Measurements from ENCODE around the gene ZDHHC11B.
"Not testable (repeated sequence)": the region's sequence is repeated elsewhere in the genome, so short reads cannot be mapped to it uniquely, and the experiment has no call there.

GRCh38 chr5:787857-788233, 3.3 kb upstream of the ZDHHC11B start:
- not testable (repeated sequence) for TF ChIP-seq POLR2AphosphoS5 (IDR thresholded peaks at IDR 0.05); EP300 (conservative IDR thresholded peaks at IDR 0.05; ENCODE audit: poor library complexity, severe bottlenecking); RAD21 (conservative IDR thresholded peaks at IDR 0.05); EZH2 (IDR thresholded peaks at IDR 0.05; ENCODE audit: borderline replicate concordance, insufficient read depth, low read length, poor library complexity, severe bottlenecking); MXI1 (conservative IDR thresholded peaks at IDR 0.05; ENCODE audit: poor library complexity, severe bottlenecking); TAF1 (IDR thresholded peaks at IDR 0.05; ENCODE audit: low read depth)
- TF ChIP-seq, protein P1, sequence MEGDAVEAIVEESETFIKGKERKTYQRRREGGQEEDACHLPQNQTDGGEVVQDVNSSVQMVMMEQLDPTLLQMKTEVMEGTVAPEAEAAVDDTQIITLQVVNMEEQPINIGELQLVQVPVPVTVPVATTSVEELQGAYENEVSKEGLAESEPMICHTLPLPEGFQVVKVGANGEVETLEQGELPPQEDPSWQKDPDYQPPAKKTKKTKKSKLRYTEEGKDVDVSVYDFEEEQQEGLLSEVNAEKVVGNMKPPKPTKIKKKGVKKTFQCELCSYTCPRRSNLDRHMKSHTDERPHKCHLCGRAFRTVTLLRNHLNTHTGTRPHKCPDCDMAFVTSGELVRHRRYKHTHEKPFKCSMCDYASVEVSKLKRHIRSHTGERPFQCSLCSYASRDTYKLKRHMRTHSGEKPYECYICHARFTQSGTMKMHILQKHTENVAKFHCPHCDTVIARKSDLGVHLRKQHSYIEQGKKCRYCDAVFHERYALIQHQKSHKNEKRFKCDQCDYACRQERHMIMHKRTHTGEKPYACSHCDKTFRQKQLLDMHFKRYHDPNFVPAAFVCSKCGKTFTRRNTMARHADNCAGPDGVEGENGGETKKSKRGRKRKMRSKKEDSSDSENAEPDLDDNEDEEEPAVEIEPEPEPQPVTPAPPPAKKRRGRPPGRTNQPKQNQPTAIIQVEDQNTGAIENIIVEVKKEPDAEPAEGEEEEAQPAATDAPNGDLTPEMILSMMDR (IDR thresholded peaks at IDR 0.05; ENCODE audit: poor library complexity, severe bottlenecking) = not testable (repeated sequence)
- TF ChIP-seq, protein P2, sequence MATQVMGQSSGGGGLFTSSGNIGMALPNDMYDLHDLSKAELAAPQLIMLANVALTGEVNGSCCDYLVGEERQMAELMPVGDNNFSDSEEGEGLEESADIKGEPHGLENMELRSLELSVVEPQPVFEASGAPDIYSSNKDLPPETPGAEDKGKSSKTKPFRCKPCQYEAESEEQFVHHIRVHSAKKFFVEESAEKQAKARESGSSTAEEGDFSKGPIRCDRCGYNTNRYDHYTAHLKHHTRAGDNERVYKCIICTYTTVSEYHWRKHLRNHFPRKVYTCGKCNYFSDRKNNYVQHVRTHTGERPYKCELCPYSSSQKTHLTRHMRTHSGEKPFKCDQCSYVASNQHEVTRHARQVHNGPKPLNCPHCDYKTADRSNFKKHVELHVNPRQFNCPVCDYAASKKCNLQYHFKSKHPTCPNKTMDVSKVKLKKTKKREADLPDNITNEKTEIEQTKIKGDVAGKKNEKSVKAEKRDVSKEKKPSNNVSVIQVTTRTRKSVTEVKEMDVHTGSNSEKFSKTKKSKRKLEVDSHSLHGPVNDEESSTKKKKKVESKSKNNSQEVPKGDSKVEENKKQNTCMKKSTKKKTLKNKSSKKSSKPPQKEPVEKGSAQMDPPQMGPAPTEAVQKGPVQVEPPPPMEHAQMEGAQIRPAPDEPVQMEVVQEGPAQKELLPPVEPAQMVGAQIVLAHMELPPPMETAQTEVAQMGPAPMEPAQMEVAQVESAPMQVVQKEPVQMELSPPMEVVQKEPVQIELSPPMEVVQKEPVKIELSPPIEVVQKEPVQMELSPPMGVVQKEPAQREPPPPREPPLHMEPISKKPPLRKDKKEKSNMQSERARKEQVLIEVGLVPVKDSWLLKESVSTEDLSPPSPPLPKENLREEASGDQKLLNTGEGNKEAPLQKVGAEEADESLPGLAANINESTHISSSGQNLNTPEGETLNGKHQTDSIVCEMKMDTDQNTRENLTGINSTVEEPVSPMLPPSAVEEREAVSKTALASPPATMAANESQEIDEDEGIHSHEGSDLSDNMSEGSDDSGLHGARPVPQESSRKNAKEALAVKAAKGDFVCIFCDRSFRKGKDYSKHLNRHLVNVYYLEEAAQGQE (IDR thresholded peaks at IDR 0.05; ENCODE audit: borderline replicate concordance) = not testable (repeated sequence)
